ENCODE data around the gene FKBP1A.

GRCh38 chr20:1381753-1382591, 10.9 kb downstream of the FKBP1A start:
- TF ChIP-seq SUZ12 (IDR thresholded peaks at IDR 0.05; ENCODE audit: extremely low read depth, insufficient read depth, insufficient read length) (no peak), YY1 (IDR thresholded peaks at IDR 0.05; ENCODE audit: insufficient read depth, insufficient read length) (no peak), ZNF274 (IDR thresholded peaks at IDR 0.05; ENCODE audit: low read depth, low read length) (no peak)
